GM12872 (cell line): Measurements from ENCODE around the gene FSTL4.

Experiments
- CTCF ChIP-seq: IDR thresholded peaks from 3 replicates; pipeline ENCODE4 v1.5.1; 2011; ENCODE audit warnings: low read depth, mild to moderate bottlenecking, low read length, moderate library complexity; ENCODE audit not compliant: insufficient read depth

The FSTL4 gene

GRCh38 chr5:133203317-133204305 is 408.7 kb downstream of the FSTL4 start:
- no peak for TF ChIP-seq CTCF

- no peak for TF ChIP-seq CTCF
Observed at GRCh38 chr5:133202066-133202665, 410.2 kb downstream of the FSTL4 start.

- no peak for TF ChIP-seq CTCF
Observed at GRCh38 chr5:133201310-133201709, 411.0 kb downstream of the FSTL4 start.

- TF ChIP-seq CTCF, result no peak
Observed at GRCh38 chr5:133200256-133200655, 412.1 kb downstream of the FSTL4 start.

GRCh38 chr5:133199417-133200178 is 412.7 kb downstream of the FSTL4 start:
- no peak for TF ChIP-seq CTCF

GRCh38 chr5:133198511-133198910 is 413.8 kb downstream of the FSTL4 start:
- no peak for TF ChIP-seq CTCF
